GM12892 (cell line): Measurements from ENCODE around the gene TEAD2.
"Not testable (repeated sequence)": the region's sequence is repeated elsewhere in the genome, so short reads cannot be mapped to it uniquely, and the experiment has no call there.

Source experiments
- DNase-seq: peaks from one replicate; pipeline ENCODE4 v3.0.0; 2011; ENCODE audit not compliant: insufficient read length
- FAIRE-seq: peaks from 2 replicates; lab custom pipeline; 2011; peaks lifted over from hg19 to GRCh38; lab: Jason Lieb, UNC
- POLR2A ChIP-seq: IDR thresholded peaks from 2 replicates; pipeline ENCODE4 v1.6.1; 2011; ENCODE audit warnings: low read depth, low read length, control low read depth
- POLR2AphosphoS5 ChIP-seq: IDR thresholded peaks from 2 replicates; pipeline ENCODE4 v1.6.1; 2011; ENCODE audit warnings: low read depth, low read length, control low read depth
- TAF1 ChIP-seq: IDR thresholded peaks from 2 replicates; pipeline ENCODE4 v1.6.1; 2011; ENCODE audit warnings: low read depth, mild to moderate bottlenecking, control low read depth, low read length, borderline replicate concordance

The TEAD2 gene

GRCh38 chr19:49335784-49336481 is 26.3 kb downstream of the TEAD2 start:
- DNase-seq (no peak), FAIRE-seq (peak; percentile 74)
- no peak for TF ChIP-seq TAF1
- no peak for TF ChIP-seq POLR2AphosphoS5
- no peak; the same call in 1 of the 2 replicates for TF ChIP-seq POLR2A

- FAIRE-seq, result peak; percentile 74
- no peak; the same call in 1 of the 2 replicates for TF ChIP-seq TAF1
- peak; percentile 67; the same call in 1 of the 2 replicates for TF ChIP-seq POLR2AphosphoS5
- TF ChIP-seq POLR2A, result peak; percentile 77
- DNase-seq, result peak; percentile 59
Measured at GRCh38 chr19:49335071-49335783, 27.0 kb downstream of the TEAD2 start, which contains the start of gene CD37. Gene CD37, plus strand, starts transcription at chr19:49335406. Its CDS starts 135 bp downstream, at chr19:49335541.

GRCh38 chr19:49333811-49334288 is 28.4 kb downstream of the TEAD2 start:
- no peak for TF ChIP-seq TAF1
- peak; percentile 78; the same call in 1 of the 2 replicates for TF ChIP-seq POLR2A
- TF ChIP-seq POLR2AphosphoS5, result peak; percentile 60; the same call in 1 of the 2 replicates
- FAIRE-seq (peak; percentile 95), DNase-seq (peak; percentile 57)

GRCh38 chr19:49333418-49333805 is 28.8 kb downstream of the TEAD2 start:
- FAIRE-seq (no peak), DNase-seq (no peak)
- TF ChIP-seq POLR2AphosphoS5 (no peak), TAF1 (no peak), POLR2A (no peak)

- DNase-seq, FAIRE-seq: not testable (repeated sequence)
Measured at GRCh38 chr19:49332691-49333417, 29.4 kb downstream of the TEAD2 start.

- FAIRE-seq (peak; percentile 92), DNase-seq (no peak)
- no peak for TF ChIP-seq POLR2AphosphoS5
- TF ChIP-seq POLR2A, result no peak
- no peak for TF ChIP-seq TAF1
Measured at GRCh38 chr19:49331616-49332055, 30.6 kb downstream of the TEAD2 start.

GRCh38 chr19:49331187-49331586 is 31.0 kb downstream of the TEAD2 start:
- not testable (repeated sequence) for DNase-seq, FAIRE-seq

- no peak for FAIRE-seq
- no peak for DNase-seq
Measured at GRCh38 chr19:49328741-49329140, 33.5 kb downstream of the TEAD2 start.

GRCh38 chr19:49327878-49328544 is 34.2 kb downstream of the TEAD2 start:
- DNase-seq (no peak), FAIRE-seq (peak; percentile 73)
- TF ChIP-seq POLR2AphosphoS5 (no peak), POLR2A (no peak), TAF1 (no peak)

More at GRCh38 chr19:49328741-49329140, 33.5 kb downstream of the TEAD2 start:
- TF ChIP-seq POLR2A, result no peak
- no peak for TF ChIP-seq TAF1
- TF ChIP-seq POLR2AphosphoS5, result no peak

- FAIRE-seq (no peak), DNase-seq (no peak)
- TF ChIP-seq TAF1 (no peak), POLR2A (no peak), POLR2AphosphoS5 (no peak)
Measured at GRCh38 chr19:49326165-49326704, 36.0 kb downstream of the TEAD2 start.

GRCh38 chr19:49325756-49326155 is 36.5 kb downstream of the TEAD2 start:
- FAIRE-seq, DNase-seq: not testable (repeated sequence)
